Tibial nerve (tissue), 4 donors: ENCODE measurements around the gene ARMC9. TPM values are rescaled to one million over a fixed set of nuclear protein-coding genes. Genes with fewer than 3 reads are reported as not detected.
A peak's percentile ranks its signal among the peaks of the same experiment; 100 is the strongest.

Experiments used
- DNase-seq, 2 donors: peaks; one replicate each; pipeline ENCODE4 v3.0.0-alpha.2; 2019; ENCODE audit warnings: low spot score in 2 of 2
- H3K27ac ChIP-seq, 4 donors: fragments of 200-600 bp; sonication (generic) in 3 of 4; one replicate each; pipeline ENCODE4 v1.5.1; 2017 to 2019; ENCODE audit warnings: mild to moderate bottlenecking in 1 of 4
- H3K27me3 ChIP-seq, 2 donors: fragments of 200-600 bp; sonication (generic) in 1 of 2; one replicate each; pipeline versions ENCODE4 v1.5.1 to v1.6.0; 2017 to 2019
- H3K36me3 ChIP-seq, 3 donors: fragments of 200-600 bp; sonication (generic); one replicate each; pipeline ENCODE4 v1.5.1; 2018 to 2019
- H3K4me1 ChIP-seq, 4 donors: fragments of 200-600 bp; sonication (generic) in 3 of 4; one replicate each; pipeline ENCODE4 v1.5.1; 2017 to 2019
- H3K4me3 ChIP-seq, 4 donors: fragments of 200-600 bp; sonication (generic) in 3 of 4; one replicate each; pipeline ENCODE4 v1.5.1; 2017 to 2019; ENCODE audit warnings: mild to moderate bottlenecking in 1 of 4, moderate library complexity in 1 of 4
- H3K9me3 ChIP-seq, 4 donors: fragments of 200-600 bp; sonication (generic) in 3 of 4; one replicate each; pipeline ENCODE4 v1.5.1; 2017 to 2019
- EP300 ChIP-seq, 2 donors: sonication (generic); formaldehyde crosslinking; IDR thresholded peaks; one replicate each; pipeline ENCODE4 v1.6.1; 2017; ENCODE audit warnings: antibody characterized with exemption in 2 of 2, mild to moderate bottlenecking in 1 of 2
- POLR2A ChIP-seq, 2 donors: fragments of 450-650 bp; IDR thresholded peaks; one replicate each; pipeline ENCODE4 v1.6.1; 2017; ENCODE audit warnings: antibody characterized with exemption in 2 of 2, mild to moderate bottlenecking in 2 of 2, moderate library complexity in 2 of 2
- WGBS, 2 donors: methylation state at CpG; one replicate each; pipeline ENCODE4 v1.1.5; 2018; 5-methylcytosine and 5-hydroxymethylcytosine counted together
- total RNA-seq, 4 donors: library from RNA; depleted of rRNA; stranded (reverse); fragments of >200 nt; gene quantifications; one replicate each; pipeline ENCODE4 v1.1.0, GENCODE V29; 2016
- TF ChIP-seq, protein P1 (sequence below), 5 experiments: fragments of 200-600 bp in 3 of 5; fragments of 450-650 bp in 2 of 5; sonication (generic) in 3 of 5; IDR thresholded peaks; one replicate each; pipeline ENCODE4 v1.5.1; 2016 to 2019; ENCODE audit warnings: antibody characterized with exemption in 5 of 5, mild to moderate bottlenecking in 3 of 5, moderate library complexity in 2 of 5

Gene ARMC9
- total RNA-seq, 4 donors from 2014 or later: 8.7 to 30.0 (median 18.6) TPM

DNA sequence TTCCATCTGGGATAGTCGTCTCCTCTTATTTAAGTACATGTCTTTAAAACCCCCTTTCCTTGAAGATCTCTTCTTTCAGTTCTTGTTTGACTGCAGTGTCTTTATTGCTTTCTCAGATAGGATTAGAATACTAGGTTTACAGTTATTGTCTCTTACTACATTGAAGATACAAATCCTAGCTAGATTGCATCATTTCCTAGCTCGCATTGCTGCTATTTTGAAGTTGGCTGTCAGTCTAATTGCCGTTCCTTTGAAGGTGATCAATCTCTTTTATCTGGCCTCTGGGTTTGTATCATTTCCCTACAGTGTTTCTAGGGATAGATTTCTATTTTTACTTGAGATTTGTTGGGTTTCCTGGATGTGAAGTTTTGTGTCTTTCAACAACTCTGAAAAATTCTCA, 20.9 kb downstream of the ARMC9 start:
- no peak overlapping the region for H3K4me3 ChIP-seq
- no peaks in the 10 kb centered on the region for H3K9me3 ChIP-seq
- H3K27me3 ChIP-seq: no peaks in the 10 kb centered on the region
- H3K27ac ChIP-seq: no peak overlapping the region
- H3K36me3 ChIP-seq: peaks cover 0 to 49% (median 0%) of the 10 kb centered on the region in 3 donors
- H3K4me1 ChIP-seq: peaks cover 0 to 14% (median 4%) of the 10 kb centered on the region in 4 donors
- no peak for DNase-seq
- TF ChIP-seq EP300 (IDR thresholded peaks at IDR 0.05) (no peak), POLR2A (IDR thresholded peaks at IDR 0.05) (no peak)
- TF ChIP-seq, protein P1, sequence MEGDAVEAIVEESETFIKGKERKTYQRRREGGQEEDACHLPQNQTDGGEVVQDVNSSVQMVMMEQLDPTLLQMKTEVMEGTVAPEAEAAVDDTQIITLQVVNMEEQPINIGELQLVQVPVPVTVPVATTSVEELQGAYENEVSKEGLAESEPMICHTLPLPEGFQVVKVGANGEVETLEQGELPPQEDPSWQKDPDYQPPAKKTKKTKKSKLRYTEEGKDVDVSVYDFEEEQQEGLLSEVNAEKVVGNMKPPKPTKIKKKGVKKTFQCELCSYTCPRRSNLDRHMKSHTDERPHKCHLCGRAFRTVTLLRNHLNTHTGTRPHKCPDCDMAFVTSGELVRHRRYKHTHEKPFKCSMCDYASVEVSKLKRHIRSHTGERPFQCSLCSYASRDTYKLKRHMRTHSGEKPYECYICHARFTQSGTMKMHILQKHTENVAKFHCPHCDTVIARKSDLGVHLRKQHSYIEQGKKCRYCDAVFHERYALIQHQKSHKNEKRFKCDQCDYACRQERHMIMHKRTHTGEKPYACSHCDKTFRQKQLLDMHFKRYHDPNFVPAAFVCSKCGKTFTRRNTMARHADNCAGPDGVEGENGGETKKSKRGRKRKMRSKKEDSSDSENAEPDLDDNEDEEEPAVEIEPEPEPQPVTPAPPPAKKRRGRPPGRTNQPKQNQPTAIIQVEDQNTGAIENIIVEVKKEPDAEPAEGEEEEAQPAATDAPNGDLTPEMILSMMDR (IDR thresholded peaks at IDR 0.05): no peak
- WGBS, 2 donors: 90 to 95% methylated on average over 3 of the region's 3 CpGs

DNA sequence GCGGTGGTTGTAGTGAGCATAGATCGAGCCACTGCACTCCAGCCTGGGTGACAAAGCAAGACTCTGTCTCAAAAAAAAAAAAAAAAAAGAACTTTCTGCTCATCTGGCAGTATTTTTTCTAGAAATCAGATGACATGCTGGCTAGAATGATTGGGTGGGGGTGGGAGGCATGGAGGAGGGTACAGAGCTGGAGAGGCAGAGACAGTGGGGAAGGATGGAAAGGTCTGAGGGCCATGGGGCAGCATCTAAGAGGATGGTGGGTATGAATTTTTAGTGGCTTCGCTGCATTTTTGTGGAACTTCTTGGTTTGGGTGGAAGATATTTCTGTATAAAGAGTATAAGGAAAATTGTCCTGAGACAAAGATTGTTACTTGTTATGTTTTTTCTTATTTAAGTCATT, 23.3 kb downstream of the ARMC9 start:
- WGBS, 2 donors: 76 to 82% methylated on average over 3 of the region's 3 CpGs
- no peak for DNase-seq
- Histone ChIP-seq H3K9me3 (no peaks in the 10 kb centered on the region), H3K36me3 (peaks cover 0 to 31% (median 0%) of the 10 kb centered on the region in 3 donors), H3K4me1 (peaks cover 0 to 14% (median 4%) of the 10 kb centered on the region in 4 donors), H3K4me3 (no peak overlapping the region), H3K27ac (peak overlapping the region; percentile 25 to 80 (median 58)), H3K27me3 (no peaks in the 10 kb centered on the region)
- TF ChIP-seq, protein P1 (IDR thresholded peaks at IDR 0.05): no peak
- TF ChIP-seq EP300 (IDR thresholded peaks at IDR 0.05) (no peak), POLR2A (IDR thresholded peaks at IDR 0.05) (no peak)

DNA sequence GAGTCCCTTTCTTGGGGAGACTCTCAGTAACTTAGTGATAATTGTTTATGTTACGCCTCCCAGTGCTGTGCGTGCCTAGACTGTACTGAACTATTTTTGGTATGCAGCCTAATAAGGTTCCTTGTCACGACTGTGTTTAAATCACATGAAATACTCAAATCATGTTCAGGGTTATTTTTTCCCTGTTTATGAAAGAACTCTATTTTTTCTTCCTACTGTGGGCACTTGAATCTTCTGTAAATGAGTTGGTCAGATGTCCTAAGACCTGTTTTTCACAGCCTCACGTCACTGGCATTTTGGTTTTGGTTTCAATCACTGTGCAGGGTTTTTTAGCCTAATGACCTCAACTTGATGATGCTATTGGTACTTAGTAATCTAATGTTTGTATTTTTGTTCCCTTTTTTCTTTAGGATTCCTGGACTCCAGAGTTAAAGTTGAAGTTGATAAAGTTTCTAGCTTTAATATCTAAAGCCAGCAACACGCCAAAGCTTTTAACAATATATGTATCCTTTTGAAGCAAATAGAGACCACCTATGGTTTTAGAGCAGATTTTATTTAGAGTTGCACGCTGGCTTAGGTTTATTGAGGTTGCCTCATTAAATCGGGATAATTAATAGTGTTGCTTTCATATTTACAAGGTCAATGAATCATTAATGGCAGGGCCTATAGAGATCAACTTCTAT, 24.0 kb downstream of the ARMC9 start:
- Histone ChIP-seq H3K27me3 (no peaks in the 10 kb centered on the region), H3K4me1 (peaks cover 0 to 15% (median 4%) of the 10 kb centered on the region in 4 donors), H3K4me3 (no peak overlapping the region), H3K9me3 (no peaks in the 10 kb centered on the region), H3K27ac (peak overlapping the region; percentile 43 to 80 (median 58)), H3K36me3 (peaks cover 0 to 24% (median 0%) of the 10 kb centered on the region in 3 donors)
- peak in 1 of 2 donors; percentile 37 for TF ChIP-seq EP300 (IDR thresholded peaks at IDR 0.05)
- TF ChIP-seq, protein P1 (IDR thresholded peaks at IDR 0.05): no peak
- 50 to 52% methylated on average over 7 of the region's 7 CpGs for WGBS, 2 donors
- DNase-seq: no peak

DNA sequence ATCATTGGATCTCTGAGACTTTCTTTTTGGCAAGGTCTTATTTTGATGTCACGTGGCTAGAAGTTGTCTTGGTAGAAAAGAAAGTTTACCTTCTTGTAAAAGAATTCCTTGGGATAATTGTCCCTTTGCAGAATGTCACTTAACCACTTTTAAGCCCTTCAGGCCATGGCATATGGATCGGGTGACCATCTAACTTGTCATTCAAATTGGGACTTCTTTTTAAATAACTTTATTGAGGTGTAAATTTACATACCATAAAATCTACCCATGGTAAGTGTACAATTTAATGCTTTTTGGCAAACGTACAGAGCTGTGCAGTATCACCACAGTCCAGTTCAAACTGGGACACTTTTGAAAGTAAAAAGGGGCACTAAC, 24.6 kb downstream of the ARMC9 start:
- Histone ChIP-seq H3K9me3 (no peaks in the 10 kb centered on the region), H3K27ac (peak overlapping the region; percentile 13 to 80 (median 54)), H3K4me3 (no peak overlapping the region), H3K27me3 (no peaks in the 10 kb centered on the region), H3K4me1 (peaks cover 0 to 19% (median 4%) of the 10 kb centered on the region in 4 donors), H3K36me3 (peaks cover 0 to 18% (median 0%) of the 10 kb centered on the region in 3 donors)
- DNase-seq: no peak
- TF ChIP-seq POLR2A (IDR thresholded peaks at IDR 0.05) (no peak), EP300 (IDR thresholded peaks at IDR 0.05) (no peak)
- TF ChIP-seq, protein P1 (IDR thresholded peaks at IDR 0.05): no peak
- 76 to 77% methylated on average over 3 of the region's 3 CpGs for WGBS, 2 donors

DNA sequence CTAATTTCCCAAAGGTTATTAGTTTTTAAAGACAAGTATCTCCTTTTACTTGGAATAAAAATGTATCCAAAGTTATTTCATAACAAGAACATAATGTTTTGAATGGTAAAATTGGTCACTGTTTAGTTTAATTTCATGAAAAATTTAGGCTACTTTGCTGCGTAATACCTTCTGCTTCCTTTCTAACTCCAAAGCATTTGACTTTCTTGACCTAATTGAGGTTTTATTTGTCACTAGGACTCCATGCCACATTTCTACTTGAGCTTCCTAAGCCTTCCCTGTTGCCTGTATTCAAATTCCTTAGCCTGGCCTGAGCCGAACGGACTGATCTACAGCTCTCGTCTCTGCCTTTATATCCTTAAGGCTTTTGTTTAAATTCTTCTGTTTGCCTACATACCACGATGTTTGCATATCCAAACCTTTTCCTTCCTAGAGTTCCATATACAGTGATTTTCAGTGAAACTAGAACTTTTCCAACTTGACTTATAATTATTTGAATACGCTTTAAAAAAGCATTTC, 25.1 kb downstream of the ARMC9 start:
- TF ChIP-seq EP300 (IDR thresholded peaks at IDR 0.05): no peak
- TF ChIP-seq, protein P1 (IDR thresholded peaks at IDR 0.05): no peak
- no peak for TF ChIP-seq POLR2A (IDR thresholded peaks at IDR 0.05)
- no peak for DNase-seq
- Histone ChIP-seq H3K27me3 (no peaks in the 10 kb centered on the region), H3K27ac (peak overlapping the region in 2 of 4 donors; percentile 66 to 80), H3K36me3 (peaks cover 0 to 14% (median 0%) of the 10 kb centered on the region in 3 donors), H3K4me3 (no peak overlapping the region), H3K4me1 (peaks cover 0 to 19% (median 6%) of the 10 kb centered on the region in 4 donors), H3K9me3 (no peaks in the 10 kb centered on the region)
- 66 to 67% methylated on average over 6 of the region's 6 CpGs for WGBS, 2 donors
